Loucy (cell line): Measurements from ENCODE around the gene RSRC1.

Source experiments
- EZH2phosphoT487 ChIP-seq: fragments of 200-600 bp; IDR thresholded peaks from 2 replicates; pipeline ENCODE4 v1.6.1; 2018; ENCODE audit warnings: antibody characterized with exemption, mild to moderate bottlenecking, moderate library complexity, borderline replicate concordance
- TF ChIP-seq, protein P1 (sequence below): fragments of 200-600 bp; sonication (generic); conservative IDR thresholded peaks from 2 replicates; pipeline ENCODE4 v1.5.1; 2014; ENCODE audit warnings: mild to moderate bottlenecking, antibody characterized with exemption, low read length

DNA sequence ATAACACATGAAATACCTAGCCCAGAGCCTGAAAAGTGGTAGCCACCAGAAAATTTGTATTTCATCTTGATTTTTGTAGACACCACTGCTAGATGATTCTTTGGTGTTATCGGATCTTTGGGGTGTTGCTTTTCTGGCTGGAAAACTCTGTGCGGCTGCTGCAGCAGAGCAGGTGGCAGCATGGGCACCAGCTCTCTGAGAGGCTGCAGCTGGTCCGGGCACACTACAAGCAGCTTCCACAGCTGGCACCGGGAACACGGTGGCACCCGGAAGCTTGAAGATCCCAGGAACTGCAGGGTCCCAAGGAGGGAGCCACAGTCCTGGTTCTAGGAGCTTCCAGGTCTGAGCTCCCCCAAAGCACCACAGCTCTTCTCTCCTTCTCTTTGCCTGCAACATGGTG is 249.4 kb downstream of the RSRC1 start:
- TF ChIP-seq, protein P1, sequence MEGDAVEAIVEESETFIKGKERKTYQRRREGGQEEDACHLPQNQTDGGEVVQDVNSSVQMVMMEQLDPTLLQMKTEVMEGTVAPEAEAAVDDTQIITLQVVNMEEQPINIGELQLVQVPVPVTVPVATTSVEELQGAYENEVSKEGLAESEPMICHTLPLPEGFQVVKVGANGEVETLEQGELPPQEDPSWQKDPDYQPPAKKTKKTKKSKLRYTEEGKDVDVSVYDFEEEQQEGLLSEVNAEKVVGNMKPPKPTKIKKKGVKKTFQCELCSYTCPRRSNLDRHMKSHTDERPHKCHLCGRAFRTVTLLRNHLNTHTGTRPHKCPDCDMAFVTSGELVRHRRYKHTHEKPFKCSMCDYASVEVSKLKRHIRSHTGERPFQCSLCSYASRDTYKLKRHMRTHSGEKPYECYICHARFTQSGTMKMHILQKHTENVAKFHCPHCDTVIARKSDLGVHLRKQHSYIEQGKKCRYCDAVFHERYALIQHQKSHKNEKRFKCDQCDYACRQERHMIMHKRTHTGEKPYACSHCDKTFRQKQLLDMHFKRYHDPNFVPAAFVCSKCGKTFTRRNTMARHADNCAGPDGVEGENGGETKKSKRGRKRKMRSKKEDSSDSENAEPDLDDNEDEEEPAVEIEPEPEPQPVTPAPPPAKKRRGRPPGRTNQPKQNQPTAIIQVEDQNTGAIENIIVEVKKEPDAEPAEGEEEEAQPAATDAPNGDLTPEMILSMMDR: no peak
- TF ChIP-seq EZH2phosphoT487: no peak
